Activated T-helper 2 cell treated with anti-CD3 and anti-CD28 coated beads, Interferon-gamma antibody, Interleukin-2, Interleukin-4, amounts not matched to agents 10 μg/mL and 5 μg/mL and 100 μg/mL, durations not matched to agents 14 hours and 24 hours and 36 hours (primary cell): ENCODE results near the gene ASB16. TPM values are rescaled to one million over a fixed set of nuclear protein-coding genes. Genes with fewer than 3 reads are reported as not detected.
"Not testable (repeated sequence)": the region's sequence is repeated elsewhere in the genome, so short reads cannot be mapped to it uniquely, and the experiment has no call there.

ENCODE experiments used
- DNase-seq: peaks from one replicate; pipeline ENCODE4 v3.0.0; 2021; ENCODE audit warnings: low spot score
- H3K27ac Mint-ChIP-seq: one replicate; pipeline ENCODE4 v1.8.0; 2021; ENCODE audit warnings: mixed read lengths
- H3K27me3 Mint-ChIP-seq: one replicate; pipeline ENCODE4 v1.8.0; 2021; ENCODE audit warnings: low read depth, mixed read lengths
- H3K36me3 Mint-ChIP-seq: one replicate; pipeline ENCODE4 v1.8.0; 2021; ENCODE audit warnings: low read depth, mixed read lengths
- H3K4me1 Mint-ChIP-seq: one replicate; pipeline ENCODE4 v1.8.0; 2021; ENCODE audit warnings: low read depth, mixed read lengths
- H3K4me3 Mint-ChIP-seq: one replicate; pipeline ENCODE4 v1.8.0; 2021; ENCODE audit warnings: low read depth, mild to moderate bottlenecking, moderate library complexity, mixed read lengths
- H3K9me3 Mint-ChIP-seq: one replicate; pipeline ENCODE4 v1.8.0; 2021; ENCODE audit warnings: mixed read lengths
- intact Hi-C: fragments of 100-400 bp; cut with micrococcal nuclease; formaldehyde crosslinking; loops from one replicate; pipeline ENCODE4 v1.15.1; 2023
- total RNA-seq: library from RNA; stranded (reverse); gene quantifications from 2 replicates; pipeline ENCODE4 v1.2.3, GENCODE V29; 2022

The ASB16 gene, protein sequence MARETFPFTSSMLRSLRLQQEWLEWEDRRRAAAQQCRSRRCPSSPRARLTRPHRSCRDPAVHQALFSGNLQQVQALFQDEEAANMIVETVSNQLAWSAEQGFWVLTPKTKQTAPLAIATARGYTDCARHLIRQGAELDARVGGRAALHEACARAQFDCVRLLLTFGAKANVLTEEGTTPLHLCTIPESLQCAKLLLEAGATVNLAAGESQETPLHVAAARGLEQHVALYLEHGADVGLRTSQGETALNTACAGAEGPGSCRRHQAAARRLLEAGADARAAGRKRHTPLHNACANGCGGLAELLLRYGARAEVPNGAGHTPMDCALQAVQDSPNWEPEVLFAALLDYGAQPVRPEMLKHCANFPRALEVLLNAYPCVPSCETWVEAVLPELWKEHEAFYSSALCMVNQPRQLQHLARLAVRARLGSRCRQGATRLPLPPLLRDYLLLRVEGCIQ
- 0.21 and 0.59 TPM in 2 replicates for total RNA-seq

DNA sequence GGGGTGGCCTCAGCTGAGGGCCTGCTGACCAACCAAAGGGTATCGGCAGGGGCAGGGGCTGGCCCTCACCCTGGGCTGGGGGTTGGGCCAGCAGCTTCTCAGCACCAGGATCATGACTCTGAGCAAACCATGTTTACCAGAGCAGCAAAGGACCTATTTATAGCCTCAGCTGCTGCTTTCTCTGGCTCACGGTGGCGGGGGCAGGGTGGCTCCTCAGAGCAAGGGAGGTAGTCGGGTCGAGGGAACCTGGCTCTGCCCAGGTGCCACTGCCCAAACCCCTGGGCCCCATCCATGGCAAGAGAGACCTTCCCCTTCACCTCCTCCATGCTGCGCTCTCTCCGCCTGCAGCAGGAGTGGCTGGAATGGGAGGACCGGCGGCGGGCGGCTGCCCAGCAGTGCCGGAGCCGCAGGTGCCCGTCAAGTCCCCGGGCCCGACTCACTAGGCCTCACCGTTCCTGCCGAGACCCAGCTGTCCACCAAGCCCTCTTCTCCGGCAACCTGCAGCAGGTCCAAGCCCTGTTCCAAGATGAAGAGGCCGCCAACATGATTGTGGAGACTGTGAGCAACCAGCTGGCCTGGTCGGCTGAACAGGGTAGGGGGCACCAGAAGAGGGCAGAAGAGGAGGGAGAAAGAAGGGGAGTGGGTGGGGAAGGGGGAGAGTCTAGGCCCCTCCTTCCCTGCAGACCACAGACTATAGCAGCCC is at the start of gene ASB16:
Gene ASB16, plus strand, starts transcription at position 206 of the 703 bp plus-strand sequence. Its CDS starts 86 bp downstream, at position 292.
- no peak for DNase-seq
- Mint-ChIP-seq H3K36me3 (peaks cover 8% of the 10 kb centered on the region), H3K4me3 (no peak within 1 kb of the TSS), H3K27ac (no peak within 1 kb of the TSS), H3K27me3 (no peaks in the 10 kb centered on the region), H3K9me3 (no peaks in the 10 kb centered on the region), H3K4me1 (peaks cover 9% of the 10 kb centered on the region)
- intact Hi-C loops = no loop called here

DNA sequence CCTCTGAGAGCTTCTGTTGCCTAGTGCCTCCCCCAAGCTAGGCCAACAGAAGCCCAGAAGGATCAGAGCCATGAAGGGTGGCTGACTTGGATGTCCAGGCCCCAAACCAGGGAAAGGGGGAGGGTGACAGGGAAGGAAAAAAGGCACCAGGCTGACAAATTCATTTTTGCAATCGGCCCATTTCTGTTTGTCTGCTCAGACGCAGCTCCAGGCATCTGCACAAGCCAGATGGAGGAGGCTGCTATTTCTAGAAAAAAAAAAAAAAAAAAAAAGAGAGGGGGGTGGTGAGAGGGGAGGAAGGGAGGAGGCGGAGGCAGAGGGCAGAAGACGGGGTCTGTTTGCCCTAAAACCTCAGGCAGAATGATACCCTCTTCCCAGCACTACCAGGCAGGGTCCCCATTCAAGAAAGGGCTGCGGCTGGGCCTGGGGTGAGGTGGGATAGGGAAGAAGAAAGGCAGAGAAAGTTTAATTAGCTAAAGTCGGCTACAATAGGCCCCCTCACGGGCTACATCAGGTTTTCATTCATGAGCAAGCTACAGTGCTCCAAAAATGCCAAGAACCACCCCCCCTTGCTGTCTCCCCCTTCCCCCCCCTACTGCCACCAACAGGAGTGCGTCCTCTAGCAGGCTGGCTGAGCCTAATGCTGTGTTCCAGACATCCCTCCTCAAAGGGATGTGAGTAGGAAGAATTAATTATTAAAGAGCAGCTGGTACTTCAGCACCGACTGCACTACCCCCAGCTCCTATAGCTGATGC is 49.5 kb upstream of the ASB16 start:
- no peak for DNase-seq
- peaks cover 9% of the 10 kb centered on the region for H3K27me3 Mint-ChIP-seq
- H3K36me3 Mint-ChIP-seq = no peaks in the 10 kb centered on the region
- no peaks in the 10 kb centered on the region for H3K9me3 Mint-ChIP-seq
- H3K27ac Mint-ChIP-seq = no peak overlapping the region
- intact Hi-C loops = loop anchor here (5.0 kb wide), 1 partner anchor 49 kb away; the partner anchor contains the start of gene G6PC3
- H3K4me1 Mint-ChIP-seq = peaks cover 17% of the 10 kb centered on the region
- no peak overlapping the region for H3K4me3 Mint-ChIP-seq

DNA sequence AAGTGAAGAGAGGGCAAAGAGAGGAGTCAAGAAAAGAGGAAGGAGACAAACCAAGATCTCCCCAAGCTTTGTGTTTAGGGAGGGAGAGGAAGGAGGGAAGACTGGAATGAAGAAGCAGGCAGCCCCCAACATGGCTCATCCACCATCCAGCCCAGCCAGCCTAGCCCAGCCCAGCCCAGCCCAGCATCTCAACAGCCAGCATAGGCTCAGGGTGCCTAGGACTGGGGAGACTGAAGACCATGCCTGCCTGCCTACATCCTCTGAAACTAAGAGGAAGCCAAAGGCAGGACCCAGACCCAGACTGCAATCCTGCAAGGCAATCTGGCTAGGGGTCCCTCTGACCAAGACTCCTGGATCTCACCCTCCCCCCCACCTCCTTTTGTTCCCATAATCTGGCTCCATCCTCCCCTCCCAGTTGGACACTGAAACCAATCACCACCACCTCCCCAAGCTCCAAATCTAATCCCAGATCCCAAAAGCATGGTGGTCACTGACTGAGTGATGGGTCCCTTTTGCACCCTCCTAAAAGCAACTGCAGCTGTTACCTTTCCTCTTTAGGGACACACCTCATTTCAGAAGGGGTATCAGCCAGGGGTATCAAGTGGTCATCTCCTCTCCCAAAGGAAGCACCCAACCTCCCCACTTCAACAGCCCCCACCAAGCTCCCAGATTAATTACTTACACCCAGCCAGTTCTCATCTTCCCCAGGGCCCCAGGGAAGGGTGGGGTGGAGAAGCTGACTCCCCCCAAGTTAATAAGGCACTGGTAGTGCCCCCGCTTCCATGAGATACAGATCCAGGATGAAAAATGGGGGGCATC is 48.3 kb upstream of the ASB16 start:
- Mint-ChIP-seq H3K4me3 (peak overlapping the region; percentile 86), H3K36me3 (no peaks in the 10 kb centered on the region), H3K27me3 (peaks cover 9% of the 10 kb centered on the region), H3K4me1 (peaks cover 17% of the 10 kb centered on the region), H3K9me3 (no peaks in the 10 kb centered on the region), H3K27ac (peak overlapping the region; percentile 72)
- intact Hi-C loops = loop anchor here (2.0 to 5.0 kb wide), 2 partner anchors 35 to 50 kb away; partner anchors contain the start of gene G6PC3
- no peak for DNase-seq

DNA sequence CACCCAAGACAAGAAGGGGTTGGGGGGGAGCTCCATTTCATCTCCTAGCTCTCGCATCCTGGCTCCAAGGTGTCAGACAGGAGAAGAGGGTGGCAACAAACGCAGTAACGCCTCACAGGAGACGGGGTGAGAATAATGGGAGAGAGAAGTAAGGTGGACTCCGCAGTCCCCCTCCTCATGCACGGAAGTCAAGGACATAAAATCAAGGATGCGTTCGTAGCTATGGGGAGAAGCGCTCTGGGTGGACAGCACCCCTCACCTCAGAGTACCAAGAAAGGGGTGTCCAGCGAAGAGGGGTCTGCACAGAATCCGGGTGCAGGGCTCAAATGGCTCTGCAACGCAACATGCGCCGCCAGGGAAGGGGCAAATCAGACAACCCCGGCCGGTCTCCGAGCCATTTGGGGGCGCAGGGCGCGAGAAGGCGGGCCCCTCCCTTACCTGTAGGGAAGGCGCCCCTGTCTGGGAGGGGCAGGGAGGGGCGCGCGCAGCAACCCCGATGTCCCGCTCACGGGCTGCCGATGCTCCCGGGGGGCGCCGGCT is 47.6 kb upstream of the ASB16 start:
- intact Hi-C loops = loop anchor here (1.0 to 5.0 kb wide), 4 partner anchors 18 to 202 kb away; partner anchors contain the start of genes G6PC3 and HROB

DNA sequence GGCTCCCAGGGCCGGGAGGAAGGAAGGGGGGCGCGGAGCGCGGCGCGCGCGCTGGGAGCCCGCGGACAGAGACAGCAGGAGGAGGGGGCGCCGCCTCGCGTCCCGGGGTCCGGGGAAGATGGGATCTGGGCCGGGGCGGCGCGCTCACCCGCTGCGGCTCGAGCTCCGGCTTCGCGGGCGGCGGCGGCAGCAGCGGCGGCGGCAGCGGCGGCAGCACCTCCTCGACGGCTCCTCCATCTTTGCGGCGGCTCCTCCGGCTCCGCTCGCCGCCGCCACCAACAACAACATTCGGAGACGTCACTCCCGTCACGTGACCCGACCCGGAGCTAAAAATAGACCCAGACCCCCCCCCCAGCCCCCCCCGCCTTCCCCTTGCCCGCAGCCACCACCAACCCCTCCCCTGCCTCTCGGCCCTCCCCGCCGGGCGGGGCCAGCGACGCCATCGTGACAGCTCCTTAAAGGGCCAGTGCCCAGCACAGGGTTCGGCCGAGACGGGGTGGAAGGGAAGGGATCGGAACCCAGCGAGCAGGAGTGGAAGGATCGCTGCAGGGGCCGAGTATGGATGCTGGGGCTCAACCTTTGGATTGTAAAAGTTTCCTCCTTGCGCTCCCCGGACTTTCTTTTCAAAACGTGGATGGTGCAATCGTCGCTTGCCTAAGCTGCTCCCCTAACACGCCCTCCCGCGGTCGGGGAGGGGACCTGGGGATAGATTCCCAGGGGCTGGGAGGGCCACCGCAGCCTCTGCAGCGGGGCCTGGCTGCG is 47.0 kb upstream of the ASB16 start, which contains the start of gene HDAC5:
Gene HDAC5, minus strand, starts transcription at position 286 of the 762 bp plus-strand sequence. CDS start 6,126 bp downstream, outside the sequence.
- peak; percentile 93 for DNase-seq
- H3K36me3 Mint-ChIP-seq = no peaks in the 10 kb centered on the region
- no peaks in the 10 kb centered on the region for H3K9me3 Mint-ChIP-seq
- peak within 1 kb of the TSS; percentile 95 for H3K27ac Mint-ChIP-seq
- peak within 1 kb of the TSS; percentile 90 for H3K4me3 Mint-ChIP-seq
- intact Hi-C loops = loop anchor here (1.0 to 5.0 kb wide), 4 partner anchors 18 to 202 kb away; partner anchors contain the start of genes G6PC3 and HROB
- H3K27me3 Mint-ChIP-seq = peaks cover 9% of the 10 kb centered on the region
- peaks cover 17% of the 10 kb centered on the region for H3K4me1 Mint-ChIP-seq

More for the DNA sequence above, 47.6 kb upstream of the ASB16 start:
- Mint-ChIP-seq H3K9me3 (no peaks in the 10 kb centered on the region), H3K36me3 (no peaks in the 10 kb centered on the region), H3K27ac (peak overlapping the region; percentile 72), H3K4me1 (peaks cover 17% of the 10 kb centered on the region), H3K27me3 (peaks cover 9% of the 10 kb centered on the region), H3K4me3 (peak overlapping the region; percentile 86)
- DNase-seq = no peak

DNA sequence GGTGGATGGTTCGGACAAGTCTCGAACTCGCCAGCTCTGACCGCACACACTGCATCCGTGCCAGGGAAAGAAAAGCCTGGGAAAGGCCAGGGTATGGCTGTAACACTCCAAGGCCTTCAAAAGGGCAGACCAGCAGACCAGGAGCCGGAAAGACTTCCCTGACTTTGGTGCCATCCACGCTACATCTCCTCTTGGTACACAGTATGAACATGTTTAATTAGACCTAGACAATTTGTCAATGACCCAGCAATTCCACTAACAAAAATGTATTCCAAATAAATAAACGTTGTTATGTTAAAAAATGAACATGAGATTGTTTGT is 46.4 kb upstream of the ASB16 start:
- no peaks in the 10 kb centered on the region for H3K36me3 Mint-ChIP-seq
- DNase-seq = no peak
- peak overlapping the region; percentile 90 for H3K4me3 Mint-ChIP-seq
- peaks cover 9% of the 10 kb centered on the region for H3K27me3 Mint-ChIP-seq
- intact Hi-C loops = loop anchor here (5.0 kb wide), 1 partner anchor 52 kb away; the partner anchor contains the start of gene G6PC3
- H3K9me3 Mint-ChIP-seq = no peaks in the 10 kb centered on the region
- peaks cover 17% of the 10 kb centered on the region for H3K4me1 Mint-ChIP-seq
- H3K27ac Mint-ChIP-seq = peak overlapping the region; percentile 95

DNA sequence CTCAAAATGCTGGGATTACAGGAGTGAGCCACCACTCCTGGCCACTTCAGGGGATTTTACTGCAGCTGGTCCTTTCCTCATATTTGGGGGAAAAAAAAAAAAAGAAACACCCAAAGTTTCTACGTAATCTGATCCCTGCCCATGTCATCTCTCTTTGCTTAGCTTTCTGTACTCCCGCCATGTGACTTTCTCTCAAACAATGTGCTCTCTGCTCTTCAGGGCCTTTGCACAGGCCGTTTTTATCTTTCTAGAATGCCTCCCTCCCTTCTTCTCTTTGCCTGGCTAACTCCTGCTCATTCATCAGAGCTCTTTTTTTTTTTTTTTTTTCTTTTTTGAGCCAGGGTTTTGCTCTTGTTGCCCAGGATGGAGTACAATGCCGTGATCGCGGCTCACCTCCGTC is 42.1 kb upstream of the ASB16 start:
- Mint-ChIP-seq H3K9me3 (no peaks in the 10 kb centered on the region), H3K27ac (no peak overlapping the region), H3K4me3 (no peak overlapping the region), H3K36me3 (no peaks in the 10 kb centered on the region), H3K4me1 (peaks cover 9% of the 10 kb centered on the region), H3K27me3 (no peaks in the 10 kb centered on the region)
- intact Hi-C loops = no loop called here
- DNase-seq = no peak

DNA sequence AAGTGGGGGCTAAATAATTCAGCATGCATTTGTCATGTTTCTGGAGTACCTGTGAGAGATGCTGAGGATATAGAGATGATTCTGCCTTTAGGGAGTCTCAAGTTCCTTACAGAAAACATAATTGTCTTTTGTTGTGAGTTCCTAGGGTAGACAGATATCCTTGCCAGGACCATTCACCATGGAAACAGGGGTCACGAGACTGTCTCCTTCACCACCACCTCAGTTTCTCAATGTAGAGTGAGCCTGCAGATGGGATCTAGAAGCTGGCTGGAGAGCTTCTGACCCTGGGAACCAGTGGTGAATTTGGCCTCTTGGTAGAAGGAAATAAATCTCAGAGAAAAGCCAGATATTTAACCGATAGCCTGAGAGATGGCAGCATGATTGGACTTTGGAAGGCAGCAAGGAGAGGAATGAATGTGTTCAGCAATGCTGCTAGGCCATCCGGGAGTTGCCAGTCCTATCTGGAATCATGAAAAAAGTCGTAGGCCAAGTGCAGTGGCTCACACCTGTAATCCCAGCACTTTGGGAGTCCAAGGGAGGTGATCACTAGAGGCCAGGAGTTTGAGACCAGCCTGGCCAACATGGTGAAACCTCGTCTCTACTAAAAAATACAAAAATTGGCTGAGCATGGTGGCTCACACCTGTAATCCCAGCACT is 39.7 kb upstream of the ASB16 start:
- Mint-ChIP-seq H3K27ac (no peak overlapping the region), H3K9me3 (no peaks in the 10 kb centered on the region), H3K4me1 (peaks cover 4% of the 10 kb centered on the region), H3K27me3 (no peaks in the 10 kb centered on the region), H3K36me3 (no peaks in the 10 kb centered on the region), H3K4me3 (no peak overlapping the region)
- no peak for DNase-seq
- intact Hi-C loops = no loop called here

DNA sequence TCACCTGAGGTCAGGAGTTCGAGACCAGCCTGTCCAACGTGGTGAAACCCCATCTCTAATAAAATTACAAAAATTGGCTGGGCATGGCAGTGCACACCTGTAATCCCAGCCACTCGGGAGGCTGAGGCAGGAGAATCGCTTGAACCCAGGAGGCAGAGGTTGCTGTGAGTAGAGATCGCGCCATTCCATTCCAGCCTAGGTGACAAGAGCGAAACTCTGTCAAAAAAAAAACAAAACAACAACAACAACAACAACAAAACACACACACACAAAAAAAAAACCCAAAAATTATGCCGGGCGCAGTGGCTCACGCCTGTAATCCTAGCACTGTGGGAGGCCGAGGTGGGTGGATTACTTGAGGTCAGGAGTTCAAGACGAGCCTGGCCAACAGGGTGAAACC is 39.1 kb upstream of the ASB16 start:
- H3K9me3 Mint-ChIP-seq, intact Hi-C loops, DNase-seq, H3K36me3 Mint-ChIP-seq, H3K4me3 Mint-ChIP-seq, H3K27ac Mint-ChIP-seq, H3K4me1 Mint-ChIP-seq, H3K27me3 Mint-ChIP-seq: not testable (repeated sequence)

DNA sequence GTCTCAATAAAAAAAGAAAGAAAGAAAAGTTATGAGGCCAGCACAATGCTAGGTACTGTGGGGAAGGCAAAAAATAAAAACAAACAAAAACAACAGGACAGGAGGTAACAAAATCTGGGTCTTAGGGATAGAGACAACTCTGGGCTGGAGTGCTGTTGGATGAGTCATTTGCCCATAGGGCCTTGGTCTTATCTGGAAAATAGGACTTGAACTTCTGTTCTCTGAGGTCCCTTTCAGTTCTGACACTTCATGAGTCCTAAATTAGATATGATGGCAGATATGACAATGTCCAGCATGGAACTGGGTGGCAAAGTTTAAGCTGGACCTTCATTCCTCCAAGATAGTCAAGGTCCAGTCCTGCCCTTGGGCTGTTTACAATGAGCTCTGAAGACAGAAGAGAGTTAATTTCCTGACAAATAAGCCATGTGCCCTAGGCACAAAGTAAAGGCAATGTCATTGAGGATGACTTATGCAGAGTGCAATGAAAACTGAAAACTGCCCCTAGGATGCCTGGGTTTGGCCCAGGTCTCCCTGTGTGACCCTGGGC is 38.2 kb upstream of the ASB16 start:
- Mint-ChIP-seq H3K36me3 (no peaks in the 10 kb centered on the region), H3K27ac (no peak overlapping the region), H3K4me1 (peaks cover 4% of the 10 kb centered on the region), H3K9me3 (no peaks in the 10 kb centered on the region), H3K4me3 (no peak overlapping the region), H3K27me3 (no peaks in the 10 kb centered on the region)
- no peak for DNase-seq
- intact Hi-C loops = no loop called here
